Activated CD8-positive, alpha-beta memory T cell treated with anti-CD3 and anti-CD28 coated beads, Interleukin-2, amount 50 U/mL, for 48 hours (primary cell): ENCODE data around the gene C2orf76.
A peak's percentile ranks its signal among the peaks of the same experiment; 100 is the strongest.
"Not testable (repeated sequence)": the region's sequence is repeated elsewhere in the genome, so short reads cannot be mapped to it uniquely, and the experiment has no call there.

Experiments used
- DNase-seq: peaks from one replicate; pipeline ENCODE4 v3.0.0-alpha.2; 2020

C2orf76 gene

GRCh38 chr2:119377294-119377992 lies 10.8 kb upstream of the C2orf76 start:
- no peak for DNase-seq

- no peak for DNase-seq
Measured at GRCh38 chr2:119376810-119377209, 10.2 kb upstream of the C2orf76 start.

GRCh38 chr2:119376406-119376805 lies 9.8 kb upstream of the C2orf76 start:
- DNase-seq, result not testable (repeated sequence)

- not testable (repeated sequence) for DNase-seq
Measured at GRCh38 chr2:119373907-119374745, 7.5 kb upstream of the C2orf76 start.

GRCh38 chr2:119372778-119373568 lies 6.3 kb upstream of the C2orf76 start:
- DNase-seq, result no peak

GRCh38 chr2:119371111-119371510 lies 4.5 kb upstream of the C2orf76 start:
- no peak for DNase-seq

- no peak for DNase-seq
Measured at GRCh38 chr2:119369845-119370244, 3.2 kb upstream of the C2orf76 start.

GRCh38 chr2:119367472-119368099 lies 952 bp upstream of the C2orf76 start:
- peak; percentile 81 for DNase-seq

GRCh38 chr2:119366161-119366648 lies 429 bp downstream of the C2orf76 start:
- no peak for DNase-seq

- DNase-seq, result no peak
Measured at GRCh38 chr2:119365436-119365835, 1.2 kb downstream of the C2orf76 start.

- no peak for DNase-seq
Measured at GRCh38 chr2:119364798-119365197, 1.8 kb downstream of the C2orf76 start.

GRCh38 chr2:119360423-119360966 lies 6.1 kb downstream of the C2orf76 start:
- DNase-seq, result no peak

GRCh38 chr2:119359774-119360173 lies 6.9 kb downstream of the C2orf76 start:
- no peak for DNase-seq

GRCh38 chr2:119354860-119355259 lies 11.8 kb downstream of the C2orf76 start:
- no peak for DNase-seq

- DNase-seq, result no peak
Measured at GRCh38 chr2:119352357-119352756, 14.3 kb downstream of the C2orf76 start.

GRCh38 chr2:119350311-119350998 lies 16.2 kb downstream of the C2orf76 start:
- DNase-seq, result no peak

GRCh38 chr2:119349289-119349688 lies 17.3 kb downstream of the C2orf76 start:
- DNase-seq, result no peak

- DNase-seq, result no peak
Measured at GRCh38 chr2:119341684-119342083, 24.9 kb downstream of the C2orf76 start.

- DNase-seq, result no peak
Measured at GRCh38 chr2:119339562-119339923, 27.1 kb downstream of the C2orf76 start.

GRCh38 chr2:119338826-119339561 lies 27.6 kb downstream of the C2orf76 start:
- no peak for DNase-seq

- no peak for DNase-seq
Measured at GRCh38 chr2:119338272-119338671, 28.4 kb downstream of the C2orf76 start.
